H1 (cell line): ENCODE measurements around the gene ZNF609. TPM values are rescaled to one million over a fixed set of nuclear protein-coding genes. Genes with fewer than 3 reads are reported as not detected.

Experiments used
- BRCA1 ChIP-seq: IDR thresholded peaks from 2 replicates; pipeline ENCODE4 v1.6.1; 2012; ENCODE audit warnings: low read depth, low read length, improper control_type of control experiment
- CTBP2 ChIP-seq: IDR thresholded peaks from 2 replicates; pipeline ENCODE4 v1.7.0; 2011; ENCODE audit warnings: borderline replicate concordance, mild to moderate bottlenecking, moderate library complexity, mixed read lengths, low read length; ENCODE audit not compliant: insufficient read depth, insufficient read length
- EGR1 ChIP-seq: IDR thresholded peaks from 2 replicates; pipeline ENCODE4 v1.6.1; 2011; ENCODE audit warnings: low read depth, low read length, borderline replicate concordance
- EP300 ChIP-seq, 2 experiments: IDR thresholded peaks; 1 replicate in 1 of 2; 2 replicates in 1 of 2; pipeline ENCODE4 v1.6.1; 2011 to 2012; ENCODE audit warnings: low read depth in 2 of 2, low read length in 2 of 2, mild to moderate bottlenecking in 2 of 2, borderline replicate concordance in 1 of 2, inconsistent platforms in 1 of 2, moderate library complexity in 1 of 2
- SP4 ChIP-seq: IDR thresholded peaks from 2 replicates; pipeline ENCODE4 v1.6.1; 2012; ENCODE audit warnings: low read length, inconsistent platforms
- TAF7 ChIP-seq: optimal IDR thresholded peaks from 2 replicates; pipeline ENCODE3; 2011; ENCODE audit warnings: low read depth, mild to moderate bottlenecking, inconsistent platforms, low read length, moderate library complexity, borderline replicate concordance
- TEAD4 ChIP-seq: IDR thresholded peaks from 2 replicates; pipeline ENCODE4 v1.6.1; 2012; ENCODE audit warnings: low read depth, low read length, inconsistent platforms, mixed read lengths
- polyA plus RNA-seq, 7 experiments: library from polyadenylated mRNA; depleted of rRNA in 3 of 7; stranded (reverse) in 5 of 7; unstranded in 2 of 7; fragments of >200 nt in 5 of 7; fragments of 200-250 nt in 2 of 7; gene quantifications; 1 replicate in 5 of 7; 2 replicates in 1 of 7; 4 replicates in 1 of 7; pipeline versions ENCODE4 v1.2.1 to v1.2.3, GENCODE V29; 2011 to 2013; ENCODE audit warnings: missing spikeins in 2 of 7, mixed read lengths in 2 of 7
- small RNA-seq: library from polyadenylated mRNA; stranded (forward); fragments of <200 nt; extraction: miRNeasy Mini kit (QIAGEN cat#:217004); gene quantifications from one replicate; pipeline ENCODE3, GENCODE V24; 2013; ENCODE audit not compliant: insufficient read depth
- total RNA-seq: library from RNA; stranded (reverse); fragmentation: NEBNext Ultra II Directional; extraction: Animal tissue kit (Norgen Biotek cat#: 25700); gene quantifications from 2 replicates; pipeline ENCODE4 v1.2.1, GENCODE V29; 2021

ZNF609 gene
- total and polyA plus RNA-seq, 2 of the 8 experiments (the other 6 are each of a cell fraction or from before 2014, with no cell fraction given) = 15.5 to 47.8 TPM

DNA sequence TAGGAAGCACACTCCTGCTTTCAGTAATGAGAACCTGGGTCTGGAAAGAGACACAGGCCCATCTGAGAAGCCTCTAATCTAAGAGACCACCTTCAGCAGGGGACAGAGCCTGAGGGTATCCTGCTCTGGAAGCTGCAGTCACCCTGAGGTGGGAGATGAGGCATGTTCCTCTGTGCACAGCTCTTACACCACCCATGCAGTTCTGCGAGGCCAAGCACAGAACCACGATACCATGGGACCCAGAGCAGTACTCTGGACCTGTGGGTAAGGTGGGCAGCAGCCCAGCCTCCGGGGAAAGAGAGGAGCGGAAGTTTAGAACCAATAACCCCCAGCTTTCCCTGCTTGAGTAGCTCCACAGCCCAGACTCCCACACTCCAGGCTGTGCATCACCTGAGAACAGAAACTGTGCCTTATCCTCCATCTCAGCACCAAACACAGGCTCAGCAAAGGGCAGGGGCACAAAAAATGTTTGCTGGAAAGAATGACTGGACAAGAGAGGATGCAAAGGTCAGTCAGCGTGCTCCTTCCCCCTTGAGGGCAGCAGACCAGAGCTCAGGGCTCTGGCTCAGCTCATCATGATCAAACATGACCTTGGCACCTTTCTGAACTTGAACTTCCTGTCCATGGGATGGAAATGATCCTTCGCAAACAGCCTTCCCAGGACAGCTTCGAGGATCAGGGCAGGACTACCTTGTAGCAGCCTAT, 271.9 kb downstream of the ZNF609 start (continued):
- TF ChIP-seq EGR1 = no peak
- no peak for TF ChIP-seq BRCA1
- no peak for TF ChIP-seq TAF7
- TF ChIP-seq TEAD4 = no peak
- TF ChIP-seq CTBP2 = no peak
- TF ChIP-seq SP4 = no peak
- no peak for TF ChIP-seq EP300 (IDR thresholded peaks at IDR 0.05; ENCODE audit: borderline replicate concordance in 1 of 2, low read depth in 2 of 2, low read length in 2 of 2)
- TF ChIP-seq, all 59 proteins: peak for 0

Small RNA genes lying within 50 kb of the gene (small RNA-seq; reads per million reads assigned to genes)
- gene AC100830.2 (not detected), gene RF00019 (not detected), gene RNU6-549P (not detected)

Other genes starting within 250 kb of the ZNF609 start
- 12.9 and 13.5 TPM in 2 replicates for gene CSNK1G1, start 104.4 kb upstream of the ZNF609 start, total RNA-seq
- 4.3 and 6.0 TPM in 2 replicates for gene CSNK1G1, start 104.4 kb upstream of the ZNF609 start, polyA plus RNA-seq (2011; rRNA removed)
- 65.7 and 76.2 TPM in 2 replicates for gene PCLAF, start 79.1 kb upstream of the ZNF609 start, total RNA-seq
- 39.1 and 124 TPM in 2 replicates for gene PCLAF, start 79.1 kb upstream of the ZNF609 start, polyA plus RNA-seq (2011; rRNA removed)
- 14.4 and 18.9 TPM in 2 replicates for gene TRIP4, start 72.7 kb upstream of the ZNF609 start, total RNA-seq
- gene TRIP4, start 72.7 kb upstream of the ZNF609 start, polyA plus RNA-seq (2011; rRNA removed) = 3.9 and 6.2 TPM in 2 replicates